ENCODE data around the gene TAT. TPM values are rescaled to one million over a fixed set of nuclear protein-coding genes. Genes with fewer than 3 reads are reported as not detected.
A peak's percentile ranks its signal among the peaks of the same experiment; 100 is the strongest.

The TAT gene
- total RNA-seq, 1 experiment from 2014 or later: 0.13 TPM

- ChIA-PET POLR2A (ENCODE audit: unreplicated experiment) (no interaction called here), CTCF (no interaction called here)
- H3K4me3 ChIP-seq: no peak overlapping the region
- H4K20me1 ChIP-seq (ENCODE audit: insufficient read depth): no peaks in the 10 kb centered on the region
- H3K4me2 ChIP-seq: no peak overlapping the region
- H2AFZ ChIP-seq: no peak overlapping the region
- DNase-seq: no peak
- peaks cover 15% of the 10 kb centered on the region; the same call in 1 of the 2 replicates for H3F3A ChIP-seq (ENCODE audit: insufficient read depth, low read depth)
- TF ChIP-seq EZH2 (IDR thresholded peaks at IDR 0.05; ENCODE audit: low read depth) (no peak), CTCF (conservative IDR thresholded peaks at IDR 0.05) (no peak)
- H3K4me1 ChIP-seq (replicated peaks; ENCODE audit: insufficient read depth): peaks cover 21% of the 10 kb centered on the region
- H3K36me3 ChIP-seq (ENCODE audit: low read depth): no peaks in the 10 kb centered on the region
- 0 out of 2 replicates have a peak, but pooled peaks cover 2% of the 10 kb centered on the region for H3K79me2 ChIP-seq (ENCODE audit: low read depth)
- no TSS peak for BruUV-seq (replicated peaks)
- no peak overlapping the region for H3K27ac ChIP-seq
- H3K9me3 ChIP-seq (ENCODE audit: insufficient read depth, low read depth): no peaks in the 10 kb centered on the region
- no peaks in the 10 kb centered on the region for H3K27me3 ChIP-seq (ENCODE audit: insufficient read depth, low read depth)
- no peaks in the 10 kb centered on the region for H3K9me2 ChIP-seq (ENCODE audit: insufficient read depth)
- intact Hi-C loops (cut with micrococcal nuclease; ENCODE audit: unreplicated experiment): no loop called here
Observed at GRCh38 chr16:71532366-71532765, 44.5 kb downstream of the TAT start.

- TF ChIP-seq EZH2 (IDR thresholded peaks at IDR 0.05; ENCODE audit: low read depth) (no peak), CTCF (conservative IDR thresholded peaks at IDR 0.05) (no peak)
- Histone ChIP-seq H3K36me3 (ENCODE audit: low read depth) (no peaks in the 10 kb centered on the region), H3F3A (ENCODE audit: insufficient read depth, low read depth) (peaks cover 37% of the 10 kb centered on the region), H3K4me3 (no peak overlapping the region), H3K27me3 (ENCODE audit: insufficient read depth, low read depth) (no peaks in the 10 kb centered on the region), H3K9me3 (ENCODE audit: insufficient read depth, low read depth) (no peaks in the 10 kb centered on the region), H3K27ac (no peak overlapping the region), H3K9me2 (ENCODE audit: insufficient read depth) (no peaks in the 10 kb centered on the region), H3K4me1 (replicated peaks; ENCODE audit: insufficient read depth) (peaks cover 45% of the 10 kb centered on the region), H3K79me2 (ENCODE audit: low read depth) (0 out of 2 replicates have a peak, but pooled peaks cover 2% of the 10 kb centered on the region), H2AFZ (no peak overlapping the region), H3K4me2 (peak overlapping the region; percentile 30; the same call in 1 of the 2 replicates), H4K20me1 (ENCODE audit: insufficient read depth) (no peaks in the 10 kb centered on the region)
- ChIA-PET CTCF (interaction anchor here (0.7 kb wide), 1 partner anchor 1033 kb away, joined by 16 read pairs; no protein-coding TSS in a partner anchor), POLR2A (ENCODE audit: unreplicated experiment) (no interaction called here)
- no TSS peak for BruUV-seq (replicated peaks)
- DNase-seq: no peak
- intact Hi-C loops (cut with micrococcal nuclease; ENCODE audit: unreplicated experiment): no loop called here
Observed at GRCh38 chr16:71528863-71529262, 48.0 kb downstream of the TAT start.

GRCh38 chr16:71528257-71528656 lies 48.6 kb downstream of the TAT start:
- H3K79me2 ChIP-seq (ENCODE audit: low read depth): 0 out of 2 replicates have a peak, but pooled peaks cover 2% of the 10 kb centered on the region
- DNase-seq: no peak
- no peak overlapping the region for H3K4me3 ChIP-seq
- no peaks in the 10 kb centered on the region for H3K9me3 ChIP-seq (ENCODE audit: insufficient read depth, low read depth)
- H3K4me1 ChIP-seq (replicated peaks; ENCODE audit: insufficient read depth): peaks cover 45% of the 10 kb centered on the region
- H3F3A ChIP-seq (ENCODE audit: insufficient read depth, low read depth): peaks cover 37% of the 10 kb centered on the region
- H3K36me3 ChIP-seq (ENCODE audit: low read depth): no peaks in the 10 kb centered on the region
- H4K20me1 ChIP-seq (ENCODE audit: insufficient read depth): no peaks in the 10 kb centered on the region
- intact Hi-C loops (cut with micrococcal nuclease; ENCODE audit: unreplicated experiment): no loop called here
- no peak overlapping the region for H2AFZ ChIP-seq
- H3K9me2 ChIP-seq (ENCODE audit: insufficient read depth): no peaks in the 10 kb centered on the region
- BruUV-seq (replicated peaks): no TSS peak
- no peak overlapping the region for H3K4me2 ChIP-seq
- no peaks in the 10 kb centered on the region for H3K27me3 ChIP-seq (ENCODE audit: insufficient read depth, low read depth)
- TF ChIP-seq EZH2 (IDR thresholded peaks at IDR 0.05; ENCODE audit: low read depth) (no peak), CTCF (conservative IDR thresholded peaks at IDR 0.05) (no peak)
- ChIA-PET POLR2A (ENCODE audit: unreplicated experiment) (no interaction called here), CTCF (no interaction called here)
- no peak overlapping the region for H3K27ac ChIP-seq

All from PC-9 (cell line).